ENCODE data around the gene SLAIN1. TPM values are rescaled to one million over a fixed set of nuclear protein-coding genes. Genes with fewer than 3 reads are reported as not detected.

SLAIN1 gene
- total RNA-seq, 4 donors from 2014 or later, result 1.5 to 33.0 (median 3.8) TPM

DNA sequence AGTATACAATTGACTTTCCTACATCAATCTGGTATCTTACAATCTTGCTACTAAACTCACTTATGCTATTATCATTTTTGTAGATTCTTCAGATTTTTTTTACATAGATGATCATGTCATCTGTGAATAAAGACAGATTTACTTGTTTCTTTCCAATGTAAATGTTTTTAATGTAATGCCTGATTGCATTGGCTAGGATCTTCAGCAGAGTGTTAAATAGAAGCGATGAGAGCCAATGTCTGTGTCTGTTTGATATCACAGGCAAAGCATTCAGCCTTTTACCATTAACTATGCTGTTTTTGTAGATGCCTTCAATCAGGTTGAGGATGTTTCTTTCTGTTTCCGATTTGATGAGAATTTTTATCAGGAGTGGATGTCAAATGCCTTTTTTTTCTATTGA, 19.2 kb downstream of the SLAIN1 start:
- no peak overlapping the region for H3K4me3 ChIP-seq

DNA sequence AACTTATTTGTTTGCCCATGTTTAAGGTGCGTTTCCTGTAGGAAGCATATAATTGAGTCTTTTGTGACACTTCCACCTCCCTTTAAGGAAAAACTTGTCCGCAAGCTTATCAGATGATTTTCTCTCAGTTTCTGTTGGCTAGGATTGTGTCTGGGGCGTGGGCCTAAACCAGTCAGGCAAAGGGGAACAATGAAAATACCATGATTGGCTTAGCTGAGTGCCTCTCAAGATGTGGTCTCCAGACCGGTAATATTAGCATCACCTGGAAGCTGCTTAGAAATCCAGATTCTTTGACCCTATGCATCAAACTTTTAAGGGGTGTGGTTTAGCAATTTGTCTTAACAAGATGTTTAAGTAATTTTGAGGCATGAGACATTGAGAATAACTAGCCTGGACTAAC, 20.0 kb downstream of the SLAIN1 start:
- DNase-seq, result no peak
- no peaks in the 10 kb centered on the region for H3K4me1 ChIP-seq
- no peak overlapping the region for H3K4me3 ChIP-seq
- TF ChIP-seq, protein P1, sequence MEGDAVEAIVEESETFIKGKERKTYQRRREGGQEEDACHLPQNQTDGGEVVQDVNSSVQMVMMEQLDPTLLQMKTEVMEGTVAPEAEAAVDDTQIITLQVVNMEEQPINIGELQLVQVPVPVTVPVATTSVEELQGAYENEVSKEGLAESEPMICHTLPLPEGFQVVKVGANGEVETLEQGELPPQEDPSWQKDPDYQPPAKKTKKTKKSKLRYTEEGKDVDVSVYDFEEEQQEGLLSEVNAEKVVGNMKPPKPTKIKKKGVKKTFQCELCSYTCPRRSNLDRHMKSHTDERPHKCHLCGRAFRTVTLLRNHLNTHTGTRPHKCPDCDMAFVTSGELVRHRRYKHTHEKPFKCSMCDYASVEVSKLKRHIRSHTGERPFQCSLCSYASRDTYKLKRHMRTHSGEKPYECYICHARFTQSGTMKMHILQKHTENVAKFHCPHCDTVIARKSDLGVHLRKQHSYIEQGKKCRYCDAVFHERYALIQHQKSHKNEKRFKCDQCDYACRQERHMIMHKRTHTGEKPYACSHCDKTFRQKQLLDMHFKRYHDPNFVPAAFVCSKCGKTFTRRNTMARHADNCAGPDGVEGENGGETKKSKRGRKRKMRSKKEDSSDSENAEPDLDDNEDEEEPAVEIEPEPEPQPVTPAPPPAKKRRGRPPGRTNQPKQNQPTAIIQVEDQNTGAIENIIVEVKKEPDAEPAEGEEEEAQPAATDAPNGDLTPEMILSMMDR (IDR thresholded peaks at IDR 0.05), result no peak
- no peaks in the 10 kb centered on the region for H3K9me3 ChIP-seq
- no peaks in the 10 kb centered on the region for H3K27me3 ChIP-seq
- no peaks in the 10 kb centered on the region for H3K36me3 ChIP-seq
- H3K27ac ChIP-seq, result no peak overlapping the region

More for the DNA sequence above, 19.2 kb downstream of the SLAIN1 start:
- no peak for DNase-seq
- Histone ChIP-seq H3K4me1 (no peaks in the 10 kb centered on the region), H3K27me3 (no peaks in the 10 kb centered on the region), H3K9me3 (no peaks in the 10 kb centered on the region), H3K27ac (no peak overlapping the region), H3K36me3 (no peaks in the 10 kb centered on the region)
- TF ChIP-seq, protein P1 (IDR thresholded peaks at IDR 0.05), result no peak
- TF ChIP-seq POLR2A (IDR thresholded peaks at IDR 0.05), result no peak

DNA sequence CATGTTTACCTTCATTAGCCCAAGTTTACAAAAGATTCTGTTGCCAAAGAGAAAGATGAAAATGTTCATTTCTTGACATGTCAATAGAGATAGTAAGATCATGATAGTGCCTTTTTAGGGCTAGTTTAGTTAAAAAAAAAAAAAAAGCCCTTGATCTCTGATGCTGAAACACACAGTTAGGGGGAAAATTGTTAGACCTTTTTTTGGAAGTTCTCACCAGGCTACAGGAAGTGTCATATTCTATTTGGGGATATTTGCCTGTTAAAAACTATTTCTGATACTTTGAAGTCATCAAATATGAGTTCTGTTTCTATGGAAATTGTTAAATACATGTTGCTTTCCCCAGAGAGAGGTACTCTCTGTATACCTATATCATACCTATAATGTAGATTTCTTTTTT, 21.6 kb downstream of the SLAIN1 start:
- no peak for TF ChIP-seq POLR2A (IDR thresholded peaks at IDR 0.05)
- TF ChIP-seq, protein P1 (IDR thresholded peaks at IDR 0.05), result no peak
- no peaks in the 10 kb centered on the region for H3K27me3 ChIP-seq
- no peak overlapping the region for H3K27ac ChIP-seq
- no peaks in the 10 kb centered on the region for H3K9me3 ChIP-seq
- H3K4me3 ChIP-seq, result no peak overlapping the region
- H3K36me3 ChIP-seq, result no peaks in the 10 kb centered on the region
- DNase-seq, result no peak
- no peaks in the 10 kb centered on the region for H3K4me1 ChIP-seq

DNA sequence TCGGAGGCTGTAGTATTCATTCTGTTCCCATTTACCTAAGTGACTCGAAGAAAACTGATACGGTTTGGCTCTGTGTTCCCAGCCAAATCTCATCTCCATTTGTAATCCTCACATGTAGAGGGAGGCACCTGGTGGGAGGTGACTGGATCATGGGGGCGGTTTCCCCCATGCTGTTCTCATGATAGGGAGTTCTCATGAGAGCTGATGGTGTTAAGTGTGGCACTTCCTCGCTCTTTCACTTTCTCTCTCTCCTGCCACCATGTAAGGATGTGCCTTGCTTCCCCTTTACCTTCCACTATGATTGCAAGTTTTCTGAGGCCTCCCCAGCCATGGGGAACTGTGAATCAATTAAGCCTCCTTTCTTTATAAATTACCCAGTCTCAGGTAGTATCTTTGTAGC, 23.5 kb downstream of the SLAIN1 start:
- H3K4me3 ChIP-seq, result no peak overlapping the region
- no peaks in the 10 kb centered on the region for H3K9me3 ChIP-seq
- no peaks in the 10 kb centered on the region for H3K27me3 ChIP-seq
- no peak overlapping the region for H3K27ac ChIP-seq
- DNase-seq, result no peak
- H3K4me1 ChIP-seq, result no peaks in the 10 kb centered on the region
- no peak for TF ChIP-seq POLR2A (IDR thresholded peaks at IDR 0.05)
- TF ChIP-seq, protein P1 (IDR thresholded peaks at IDR 0.05), result no peak
- no peaks in the 10 kb centered on the region for H3K36me3 ChIP-seq

DNA sequence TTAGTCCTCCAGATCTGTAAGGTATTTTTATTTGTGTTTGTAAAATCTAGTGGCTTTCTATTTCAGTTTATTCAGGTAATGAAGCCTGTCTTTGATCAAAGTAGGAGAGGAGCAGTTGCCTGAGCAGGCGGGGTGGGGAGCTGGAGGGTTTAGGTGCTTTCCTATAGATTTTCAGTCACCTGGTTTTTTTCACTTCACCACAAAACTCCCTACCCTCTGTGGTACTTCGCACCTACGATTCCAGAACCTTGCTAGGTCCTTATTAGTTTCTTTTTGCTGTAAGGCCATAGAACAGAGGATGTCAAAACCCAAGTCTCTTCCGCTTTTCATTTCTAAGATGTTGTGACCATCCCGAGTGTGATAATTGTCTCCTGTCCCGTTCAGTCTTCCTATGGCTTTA, 26.6 kb downstream of the SLAIN1 start:
- Histone ChIP-seq H3K9me3 (no peaks in the 10 kb centered on the region), H3K4me1 (no peaks in the 10 kb centered on the region), H3K27ac (no peak overlapping the region), H3K36me3 (no peaks in the 10 kb centered on the region), H3K27me3 (no peaks in the 10 kb centered on the region), H3K4me3 (no peak overlapping the region)
- no peak for DNase-seq
- TF ChIP-seq, protein P1 (IDR thresholded peaks at IDR 0.05), result no peak
- TF ChIP-seq POLR2A (IDR thresholded peaks at IDR 0.05), result no peak

DNA sequence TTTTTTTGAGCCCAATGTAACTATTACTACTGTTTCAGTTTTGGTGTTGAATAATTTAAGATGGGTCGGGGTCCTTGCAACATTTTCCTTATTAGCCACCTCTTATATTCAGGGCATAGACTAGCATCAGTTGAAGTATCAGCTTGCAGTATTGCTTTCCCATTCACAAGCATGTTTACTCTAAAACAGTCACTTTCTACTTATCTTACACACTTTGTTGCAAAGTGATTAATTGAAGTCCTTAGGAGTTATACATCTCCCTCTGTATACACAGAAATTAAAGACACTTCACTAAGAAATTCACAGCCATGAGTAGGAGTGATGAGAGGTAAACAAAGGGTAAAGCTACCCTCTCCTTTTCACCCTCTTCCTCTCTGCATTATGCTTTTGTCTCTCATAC, 27.6 kb downstream of the SLAIN1 start:
- Histone ChIP-seq H3K36me3 (no peaks in the 10 kb centered on the region), H3K27me3 (no peaks in the 10 kb centered on the region), H3K4me3 (no peak overlapping the region), H3K9me3 (no peaks in the 10 kb centered on the region), H3K4me1 (no peaks in the 10 kb centered on the region), H3K27ac (no peak overlapping the region)
- DNase-seq, result no peak
- TF ChIP-seq, protein P1 (IDR thresholded peaks at IDR 0.05), result no peak
- no peak for TF ChIP-seq POLR2A (IDR thresholded peaks at IDR 0.05)

Data from Peyer's patch (tissue), 4 donors.